K562 (cell line): ENCODE results near the gene ASPG. TPM values are rescaled to one million over a fixed set of nuclear protein-coding genes. Genes with fewer than 3 reads are reported as not detected.
A peak's percentile ranks its signal among the peaks of the same experiment; 100 is the strongest.

Source experiments
- ATAC-seq: fragments of 200-7000 bp; cut with Tn5 transposase; 3 replicates; pipeline ENCODE4 v1.9.1; 2020; ENCODE audit warnings: moderate library complexity
- BruUV-seq: library from RNA; stranded (reverse); fragments of 400-500 nt; replicated peaks from 2 replicates; lab custom pipeline; 2021; lab: Mats Ljungman, UMichigan
- CTCF ChIA-PET: fragments of 300-600 bp; formaldehyde crosslinking; extraction: SDS; loops from one replicate; lab custom pipeline; 2021; ENCODE audit warnings: low intra/inter-chr PET ratio; lab: Yijun Ruan, JAX
- POLR2A ChIA-PET: fragments of 300-600, 350-650 bp; sonication (Branson Sonifier 250); formaldehyde crosslinking; extraction: SDS; loops from one replicate; lab custom pipeline; 2021; ENCODE audit warnings: antibody characterized with exemption, inconsistent platforms; lab: Yijun Ruan, JAX
- DNase-seq, 4 experiments: peaks; one replicate each; pipeline versions ENCODE4 v3.0.0 to v3.0.0-alpha.2; 2011 to 2018; ENCODE audit warnings: low spot score in 3 of 4, mixed read lengths in 3 of 4; ENCODE audit errors: extremely low read depth in 1 of 4
- FAIRE-seq: peaks from 2 replicates; lab custom pipeline; 2011; peaks lifted over from hg19 to GRCh38; lab: Jason Lieb, UNC
- H2AFZ ChIP-seq: 2 replicates; pipeline ENCODE4 v1.6.0; 2011; ENCODE audit warnings: low read depth, low read length, control low read depth, inconsistent platforms
- H3K27ac ChIP-seq: fragments of 200-600 bp; 3 replicates; pipeline ENCODE4 v1.8.0; 2011; ENCODE audit warnings: low read depth, mild to moderate bottlenecking, control low read depth, inconsistent platforms, low read length, moderate library complexity, mixed read lengths; ENCODE audit errors: extremely low read depth
- H3K27me3 ChIP-seq, 2 experiments: fragments of 300-600 bp in 1 of 2; 2 replicates in 1 of 2; 3 replicates in 1 of 2; pipeline versions ENCODE4 v1.6.0 to v1.8.0; 2011; ENCODE audit warnings: inconsistent platforms in 2 of 2, low read length in 2 of 2, mild to moderate bottlenecking in 1 of 2, mixed read lengths in 1 of 2, moderate library complexity in 1 of 2; ENCODE audit not compliant: control insufficient read depth in 2 of 2, insufficient read depth in 2 of 2
- H3K36me3 ChIP-seq: fragments of 300-600 bp; 3 replicates; pipeline ENCODE4 v1.8.0; 2011; ENCODE audit warnings: mild to moderate bottlenecking, low read length, inconsistent platforms; ENCODE audit not compliant: control insufficient read depth, insufficient read depth
- H3K4me1 ChIP-seq, 2 experiments: fragments of 200-600 bp in 1 of 2; replicated peaks in 1 of 2; 2 replicates in 1 of 2; 3 replicates in 1 of 2; pipeline versions ENCODE4 v1.5.1 to v1.8.0; 2011; ENCODE audit warnings: inconsistent platforms in 2 of 2, low read length in 2 of 2, mild to moderate bottlenecking in 1 of 2, mixed read lengths in 1 of 2, moderate library complexity in 1 of 2; ENCODE audit not compliant: control insufficient read depth in 2 of 2, insufficient read depth in 2 of 2
- H3K4me2 ChIP-seq: 2 replicates; pipeline ENCODE4 v1.6.1; 2011; ENCODE audit warnings: low read length, control low read depth, inconsistent platforms, mixed read lengths; ENCODE audit not compliant: insufficient read depth
- H3K4me3 ChIP-seq: fragments of 200-600 bp; sonication (generic), shearing (Covaris generic); 2 replicates; pipeline ENCODE4 v1.5.1; 2016; ENCODE audit warnings: control low read depth, inconsistent platforms
- H3K79me2 ChIP-seq: fragments of 200-600 bp; 3 replicates; pipeline ENCODE4 v1.8.0; 2011; ENCODE audit warnings: low read length, inconsistent platforms; ENCODE audit not compliant: control insufficient read depth, insufficient read depth
- H3K9ac ChIP-seq, 2 experiments: 2 replicates each; pipeline versions ENCODE4 v1.6.0 to v1.6.1; 2011; ENCODE audit warnings: low read depth in 2 of 2, low read length in 2 of 2, control low read depth in 1 of 2, inconsistent platforms in 1 of 2, mild to moderate bottlenecking in 1 of 2, mixed read lengths in 1 of 2; ENCODE audit not compliant: insufficient read depth in 1 of 2
- H3K9me1 ChIP-seq: one replicate; pipeline ENCODE4 v1.6.0; 2011; ENCODE audit warnings: inconsistent platforms, mild to moderate bottlenecking, low read length, moderate library complexity; ENCODE audit not compliant: control insufficient read depth, insufficient read depth
- H3K9me3 ChIP-seq: replicated peaks from 2 replicates; pipeline ENCODE4 v1.5.1; 2011; ENCODE audit warnings: low read depth, low read length, inconsistent platforms; ENCODE audit not compliant: control insufficient read depth, insufficient read depth
- H4K20me1 ChIP-seq: replicated peaks from 2 replicates; pipeline ENCODE4 v1.6.1; 2011; ENCODE audit warnings: low read length, inconsistent platforms, mixed read lengths; ENCODE audit not compliant: control insufficient read depth, insufficient read depth
- BRD9 ChIP-seq: fragments of 450-650 bp; IDR thresholded peaks from 2 replicates; pipeline ENCODE4 v1.6.1; 2018; ENCODE audit warnings: low read depth; ENCODE audit not compliant: partially characterized antibody
- CCNT2 ChIP-seq: IDR thresholded peaks from 2 replicates; pipeline ENCODE4 v1.6.1; 2011; ENCODE audit warnings: borderline replicate concordance, low read depth, mild to moderate bottlenecking, moderate library complexity, mixed read lengths, low read length; ENCODE audit not compliant: insufficient read length; ENCODE audit errors: extremely low read depth
- ELF1 ChIP-seq: fragments of 200-800 bp; sonication (Bioruptor generic); IDR thresholded peaks from 2 replicates; pipeline ENCODE4 v1.6.1; 2016; ENCODE audit warnings: missing genetic modification characterization, missing compliant biosample characterization
- ESRRB ChIP-seq: fragments of 250-450 bp; sonication (Bioruptor Pico); IDR thresholded peaks from 2 replicates; pipeline ENCODE4 v1.5.0; 2020; ENCODE audit warnings: mild to moderate bottlenecking, moderate library complexity, borderline replicate concordance
- NFIX ChIP-seq: fragments of 250-450 bp; sonication (Bioruptor Pico); IDR thresholded peaks from 2 replicates; pipeline ENCODE4 v1.4.0; 2020; ENCODE audit warnings: low read depth, mild to moderate bottlenecking, moderate library complexity
- PRPF4 ChIP-seq: fragments of 200-400 bp; formaldehyde crosslinking; IDR thresholded peaks from one replicate; pipeline ENCODE4 v1.6.1; 2017; ENCODE audit warnings: low read length, low read depth, mild to moderate bottlenecking; ENCODE audit not compliant: insufficient read depth, poor library complexity, severe bottlenecking
- ZNF253 ChIP-seq: fragments of 250-450 bp; sonication (Bioruptor Pico); conservative IDR thresholded peaks from 2 replicates; pipeline ENCODE4 v1.6.1; 2021; ENCODE audit warnings: mild to moderate bottlenecking
- WGBS: fragments of 100-300 bp; shearing (Covaris generic); methylation state at CpG from one replicate; pipeline ENCODE4 v1.1.6; 2016; ENCODE audit warnings: low coverage, mixed read lengths; ENCODE audit not compliant: insufficient coverage; ENCODE audit errors: missing lambda C conversion rate; 5-methylcytosine and 5-hydroxymethylcytosine counted together
- in situ Hi-C: fragments of 300-500 bp; cut with MboI; formaldehyde crosslinking; loops from 4 replicates; pipeline ENCODE4 v1.15.0; 2018; ENCODE audit warnings: inconsistent platforms, mixed read lengths
- intact Hi-C: fragments of 100-400 bp; cut with micrococcal nuclease; formaldehyde crosslinking; loops from 2 replicates; pipeline ENCODE4 v1.14.2; 2022
- polyA plus RNA-seq, 8 experiments: library from polyadenylated mRNA; depleted of rRNA in 4 of 8; stranded (reverse) in 5 of 8; unstranded in 3 of 8; fragments of >200 nt; fragmentation: Nextera tagmentation in 2 of 8; fragmentation: Illumina TruSeq in 1 of 8; extraction: Ambion mirVana in 2 of 8; extraction: Trizol in 1 of 8; gene quantifications; 2 replicates each; pipeline versions ENCODE4 v1.2.1 to v1.2.3, GENCODE V29; 2011 to 2014; ENCODE audit warnings: inconsistent platforms in 1 of 8, missing spikeins in 1 of 8
- total RNA-seq, 7 experiments: library from RNA; depleted of rRNA in 6 of 7; stranded (reverse); fragments of >200 nt in 6 of 7; fragmentation: Illumina TruSeq in 2 of 7; extraction: Trizol in 2 of 7; gene quantifications; 2 replicates each; pipeline versions ENCODE4 v1.2.1 to v1.2.3, GENCODE V29; 2011 to 2021; ENCODE audit warnings: low replicate concordance in 1 of 7
- TF ChIP-seq, protein P1 (sequence below), 2 experiments: fragments of 450-650 bp; conservative IDR thresholded peaks; 2 replicates each; pipeline ENCODE4 v1.6.1; 2017; ENCODE audit warnings: mild to moderate bottlenecking in 2 of 2, moderate library complexity in 2 of 2
- TF ChIP-seq, protein P2 (sequence below): sonication (generic); formaldehyde crosslinking; IDR thresholded peaks from 2 replicates; pipeline ENCODE4 v1.5.0; 2020; ENCODE audit warnings: missing genetic modification reagents
- TF ChIP-seq, protein P3 (sequence below): sonication (generic); formaldehyde crosslinking; IDR thresholded peaks from 2 replicates; pipeline ENCODE4 v1.9.0; 2022; ENCODE audit warnings: mild to moderate bottlenecking, missing genetic modification reagents

ASPG gene
- total and polyA plus RNA-seq, 9 of the 15 experiments (the other 6 are each of a cell fraction or from before 2014, with no cell fraction given), result 0.18 TPM; not detected in 8

DNA sequence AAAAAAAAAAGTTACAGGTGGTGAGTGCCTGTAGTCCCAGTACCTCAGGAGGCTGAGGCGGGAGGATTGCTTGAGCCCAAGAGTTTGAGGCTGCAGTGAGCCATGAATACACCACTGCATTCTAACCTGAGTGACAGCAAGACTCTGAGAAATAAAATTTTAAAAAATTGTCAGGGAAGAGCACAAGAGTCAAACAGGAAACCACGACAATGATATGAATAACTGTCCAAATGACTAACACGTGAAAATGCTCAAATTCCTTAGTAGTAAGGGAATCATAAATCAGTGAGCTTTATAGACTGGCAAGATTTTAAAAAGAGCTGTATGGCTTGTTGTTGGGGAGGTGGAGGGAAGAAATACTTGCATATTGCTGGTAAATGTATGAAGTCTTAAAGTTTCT, 12.9 kb upstream of the ASPG start (continued):
- TF ChIP-seq CCNT2 (no peak), ZNF253 (no peak), ESRRB (no peak), PRPF4 (no peak)
- TF ChIP-seq, protein P1, sequence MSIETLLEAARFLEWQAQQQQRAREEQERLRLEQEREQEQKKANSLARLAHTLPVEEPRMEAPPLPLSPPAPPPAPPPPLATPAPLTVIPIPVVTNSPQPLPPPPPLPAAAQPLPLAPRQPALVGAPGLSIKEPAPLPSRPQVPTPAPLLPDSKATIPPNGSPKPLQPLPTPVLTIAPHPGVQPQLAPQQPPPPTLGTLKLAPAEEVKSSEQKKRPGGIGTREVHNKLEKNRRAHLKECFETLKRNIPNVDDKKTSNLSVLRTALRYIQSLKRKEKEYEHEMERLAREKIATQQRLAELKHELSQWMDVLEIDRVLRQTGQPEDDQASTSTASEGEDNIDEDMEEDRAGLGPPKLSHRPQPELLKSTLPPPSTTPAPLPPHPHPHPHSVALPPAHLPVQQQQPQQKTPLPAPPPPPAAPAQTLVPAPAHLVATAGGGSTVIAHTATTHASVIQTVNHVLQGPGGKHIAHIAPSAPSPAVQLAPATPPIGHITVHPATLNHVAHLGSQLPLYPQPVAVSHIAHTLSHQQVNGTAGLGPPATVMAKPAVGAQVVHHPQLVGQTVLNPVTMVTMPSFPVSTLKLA (conservative IDR thresholded peaks at IDR 0.05), result no peak

DNA sequence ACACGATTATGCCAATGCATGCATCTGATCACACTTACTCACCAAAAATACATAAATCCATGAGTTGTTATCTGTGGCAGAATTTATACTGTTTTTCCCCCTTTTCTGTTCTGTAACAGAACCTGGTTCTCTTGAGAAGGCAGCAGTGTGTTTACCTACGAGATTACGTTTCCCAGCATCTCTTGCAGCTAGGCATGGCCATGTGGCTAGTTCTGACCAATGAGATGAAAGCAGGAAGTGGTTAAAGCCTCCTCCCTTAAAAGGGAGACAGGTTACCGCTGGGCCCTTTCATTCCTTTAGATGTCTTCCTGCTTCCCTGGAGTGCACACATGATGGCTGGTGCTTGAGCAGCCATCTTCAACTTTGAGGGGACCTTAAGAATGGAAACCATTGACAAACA, 11.7 kb upstream of the ASPG start:
- 0% methylated on average over 4 of the region's 4 CpGs for WGBS
- no peaks in the 10 kb centered on the region for H3K36me3 ChIP-seq
- no peak overlapping the region for H3K9ac ChIP-seq
- intact Hi-C loops, result no loop called here
- in situ Hi-C loops, result loop anchor here (10.0 kb wide), 1 partner anchor 571 kb away; no protein-coding TSS in a partner anchor
- no peak for FAIRE-seq
- no peaks in the 10 kb centered on the region for H4K20me1 ChIP-seq
- POLR2A ChIA-PET, result no interaction called here
- H3K4me2 ChIP-seq, result no peak overlapping the region
- TF ChIP-seq BRD9 (no peak), NFIX (CRISPR knock-in tag) (no peak), ELF1 (0 out of 2 replicates have a peak, but pooled peaks have one; percentile 29)
- TF ChIP-seq, protein P2, sequence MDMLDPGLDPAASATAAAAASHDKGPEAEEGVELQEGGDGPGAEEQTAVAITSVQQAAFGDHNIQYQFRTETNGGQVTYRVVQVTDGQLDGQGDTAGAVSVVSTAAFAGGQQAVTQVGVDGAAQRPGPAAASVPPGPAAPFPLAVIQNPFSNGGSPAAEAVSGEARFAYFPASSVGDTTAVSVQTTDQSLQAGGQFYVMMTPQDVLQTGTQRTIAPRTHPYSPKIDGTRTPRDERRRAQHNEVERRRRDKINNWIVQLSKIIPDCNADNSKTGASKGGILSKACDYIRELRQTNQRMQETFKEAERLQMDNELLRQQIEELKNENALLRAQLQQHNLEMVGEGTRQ (CRISPR knock-in tag), result peak; percentile 65
- TF ChIP-seq, protein P3, sequence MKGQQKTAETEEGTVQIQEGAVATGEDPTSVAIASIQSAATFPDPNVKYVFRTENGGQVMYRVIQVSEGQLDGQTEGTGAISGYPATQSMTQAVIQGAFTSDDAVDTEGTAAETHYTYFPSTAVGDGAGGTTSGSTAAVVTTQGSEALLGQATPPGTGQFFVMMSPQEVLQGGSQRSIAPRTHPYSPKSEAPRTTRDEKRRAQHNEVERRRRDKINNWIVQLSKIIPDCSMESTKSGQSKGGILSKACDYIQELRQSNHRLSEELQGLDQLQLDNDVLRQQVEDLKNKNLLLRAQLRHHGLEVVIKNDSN, result peak; percentile 67
- CTCF ChIA-PET, result no interaction called here
- DNase-seq, result peak in 1 of 4 experiments; percentile 8
- no peaks in the 10 kb centered on the region for H3K79me2 ChIP-seq
- no peak overlapping the region for H3K27ac ChIP-seq
- no peaks in the 10 kb centered on the region for H3K9me1 ChIP-seq
- no TSS peak for BruUV-seq
- ATAC-seq, result no peak
- H2AFZ ChIP-seq, result no peak overlapping the region
- no peaks in the 10 kb centered on the region; a peak in 1 of 5 replicates for H3K27me3 ChIP-seq
- H3K4me1 ChIP-seq, result no peaks in the 10 kb centered on the region
- H3K9me3 ChIP-seq, result 0 out of 2 replicates have a peak, but pooled peaks cover 2% of the 10 kb centered on the region
- no peak overlapping the region for H3K4me3 ChIP-seq
